Astrocyte (in vitro differentiated cells and primary cell): Measurements from ENCODE around the gene ORC3. TPM values are rescaled to one million over a fixed set of nuclear protein-coding genes. Genes with fewer than 3 reads are reported as not detected.

Source experiments
- DNase-seq: peaks from one replicate; pipeline ENCODE4 v3.0.0-alpha.2; 2010; ENCODE audit warnings: low read depth
- FAIRE-seq: peaks from 2 replicates; lab custom pipeline; 2011; peaks lifted over from hg19 to GRCh38; lab: Jason Lieb, UNC
- H2AFZ ChIP-seq: 2 replicates; pipeline ENCODE4 v1.6.0; 2012; ENCODE audit warnings: low read depth, low read length, inconsistent platforms
- H3K27ac ChIP-seq: 2 replicates; pipeline ENCODE4 v1.5.1; 2011; ENCODE audit warnings: low read depth, low read length, inconsistent platforms
- H3K27me3 ChIP-seq: 2 replicates; pipeline ENCODE4 v1.6.0; 2011; ENCODE audit warnings: low read length, inconsistent platforms; ENCODE audit not compliant: insufficient read depth
- H3K36me3 ChIP-seq: 2 replicates; pipeline ENCODE4 v1.5.1; 2011; ENCODE audit warnings: low read length, inconsistent platforms; ENCODE audit not compliant: insufficient read depth
- H3K4me1 ChIP-seq: 2 replicates; pipeline ENCODE4 v1.5.1; 2011; ENCODE audit warnings: low read length, inconsistent platforms; ENCODE audit not compliant: insufficient read depth
- H3K4me2 ChIP-seq: 2 replicates; pipeline ENCODE4 v1.6.0; 2012; ENCODE audit warnings: low read length, inconsistent platforms
- H3K4me3 ChIP-seq: 2 replicates; pipeline ENCODE4 v1.5.1; 2011; ENCODE audit warnings: low read depth, mild to moderate bottlenecking, low read length, inconsistent platforms; ENCODE audit not compliant: insufficient read depth
- H3K79me2 ChIP-seq: 2 replicates; pipeline ENCODE4 v1.6.0; 2012; ENCODE audit warnings: mild to moderate bottlenecking, low read length, inconsistent platforms; ENCODE audit not compliant: insufficient read depth
- H3K9ac ChIP-seq: 2 replicates; pipeline ENCODE4 v1.6.0; 2012; ENCODE audit warnings: mild to moderate bottlenecking, low read length, inconsistent platforms
- H3K9me3 ChIP-seq: 2 replicates; pipeline ENCODE4 v1.5.1; 2012; ENCODE audit warnings: low read depth, mild to moderate bottlenecking, low read length, inconsistent platforms; ENCODE audit not compliant: insufficient read depth
- H4K20me1 ChIP-seq: 2 replicates; pipeline ENCODE4 v1.6.0; 2012; ENCODE audit warnings: low read length, inconsistent platforms; ENCODE audit not compliant: insufficient read depth
- H3K27ac Mint-ChIP-seq: one replicate; pipeline ENCODE4 v1.8.0; 2021; ENCODE audit warnings: mild to moderate bottlenecking, mixed read lengths; ENCODE audit not compliant: unreplicated experiment
- H3K27me3 Mint-ChIP-seq: one replicate; pipeline ENCODE4 v1.8.0; 2021; ENCODE audit warnings: low read depth, mixed read lengths; ENCODE audit not compliant: unreplicated experiment
- H3K36me3 Mint-ChIP-seq: one replicate; pipeline ENCODE4 v1.8.0; 2021; ENCODE audit warnings: low read depth, mixed read lengths; ENCODE audit not compliant: unreplicated experiment
- H3K4me1 Mint-ChIP-seq: one replicate; pipeline ENCODE4 v1.8.0; 2021; ENCODE audit warnings: low read depth, mixed read lengths; ENCODE audit not compliant: unreplicated experiment
- H3K4me3 Mint-ChIP-seq: one replicate; pipeline ENCODE4 v1.8.0; 2021; ENCODE audit warnings: mild to moderate bottlenecking, moderate library complexity, mixed read lengths; ENCODE audit not compliant: unreplicated experiment
- H3K9me3 Mint-ChIP-seq: one replicate; pipeline ENCODE4 v1.8.0; 2021; ENCODE audit warnings: mild to moderate bottlenecking, mixed read lengths; ENCODE audit not compliant: unreplicated experiment
- EZH2 ChIP-seq: IDR thresholded peaks from 2 replicates; pipeline ENCODE4 v1.6.1; 2012; ENCODE audit warnings: mild to moderate bottlenecking, low read length, inconsistent platforms; ENCODE audit not compliant: insufficient read depth
- total RNA-seq: library from RNA; stranded (reverse); gene quantifications from 2 replicates; pipeline ENCODE4 v1.2.1, GENCODE V29; 2021
- TF ChIP-seq, protein P1 (sequence below): IDR thresholded peaks from 2 replicates; pipeline ENCODE4 v1.5.1; 2011; ENCODE audit warnings: low read depth, mild to moderate bottlenecking, inconsistent platforms, low read length, moderate library complexity; ENCODE audit not compliant: insufficient read depth

Gene ORC3
- total RNA-seq, 1 donor from 2014 or later = 23.1 TPM

DNA sequence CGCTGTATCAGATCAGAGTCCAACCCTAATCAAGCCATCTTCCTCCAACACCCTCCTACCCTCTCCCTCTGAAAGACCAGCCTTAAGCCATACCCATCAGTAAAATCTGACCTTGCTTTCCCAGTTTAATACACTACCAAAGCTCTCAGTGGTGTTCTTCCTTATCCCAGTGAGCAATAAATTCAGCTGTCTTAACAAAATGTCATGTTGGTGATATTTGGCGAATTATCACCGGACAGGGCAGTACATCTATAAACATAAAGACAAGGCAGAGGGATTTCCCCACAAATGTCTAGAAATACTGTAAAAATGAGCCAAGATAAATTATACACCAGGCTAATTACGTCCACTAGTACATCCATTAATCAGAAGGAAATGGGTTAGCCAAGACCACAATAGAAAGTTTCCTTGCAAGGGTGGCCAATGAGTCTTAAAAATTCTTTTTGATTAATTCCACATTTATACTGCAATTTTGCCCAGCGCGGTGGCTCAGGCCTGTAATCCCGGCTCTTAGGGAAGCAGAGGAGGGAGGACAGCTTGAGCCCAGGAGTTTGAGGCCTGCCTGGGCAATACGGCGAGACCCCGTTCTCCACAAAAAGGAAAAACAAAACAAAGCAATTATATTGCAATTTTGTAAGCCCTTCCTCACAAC, 1.1 kb upstream of the ORC3 start:
- Histone ChIP-seq H3K27me3 (no peaks in the 10 kb centered on the region), H3K9me3 (no peaks in the 10 kb centered on the region), H4K20me1 (peaks cover 43% of the 10 kb centered on the region), H3K27ac (peak overlapping the region; percentile 91), H3K4me1 (peaks cover 7% of the 10 kb centered on the region), H3K36me3 (peaks cover 5% of the 10 kb centered on the region), H3K4me3 (peak overlapping the region; percentile 87), H3K79me2 (peaks cover 87% of the 10 kb centered on the region), H3K9ac (peak overlapping the region; percentile 99), H3K4me2 (peak overlapping the region; percentile 89), H2AFZ (peak overlapping the region; percentile 99)
- no peaks in the 10 kb centered on the region for H3K27me3 Mint-ChIP-seq
- no peak for TF ChIP-seq EZH2
- no peak for FAIRE-seq
- peak overlapping the region; percentile 97 for H3K27ac Mint-ChIP-seq
- peak overlapping the region; percentile 91 for H3K4me3 Mint-ChIP-seq
- peak; percentile 57 for DNase-seq
- peaks cover 15% of the 10 kb centered on the region for H3K4me1 Mint-ChIP-seq
- H3K9me3 Mint-ChIP-seq = no peaks in the 10 kb centered on the region
- H3K36me3 Mint-ChIP-seq = peaks cover 6% of the 10 kb centered on the region

DNA sequence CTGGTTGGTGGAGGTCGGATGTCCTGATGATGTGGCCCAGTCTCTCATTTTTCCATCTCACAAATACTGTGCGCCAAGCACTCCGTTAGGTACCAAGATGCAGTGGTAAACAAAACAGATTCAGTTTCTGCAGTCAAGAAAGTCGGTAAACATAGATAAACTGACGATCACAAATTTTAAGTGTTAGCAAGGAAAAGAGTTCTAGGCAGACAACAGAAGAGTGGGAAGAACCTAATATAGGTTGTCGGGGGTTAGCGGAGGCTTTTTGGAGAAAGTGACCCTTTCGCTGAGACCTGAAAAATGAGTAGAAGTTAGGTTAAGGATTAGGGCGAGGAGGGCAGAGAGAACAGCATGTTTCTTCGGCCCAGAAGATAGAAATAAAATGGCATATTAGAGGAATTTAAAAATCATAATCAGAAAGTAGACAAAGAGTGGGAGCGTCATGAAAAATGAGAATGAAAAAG, 514 bp downstream of the ORC3 start:
- Histone ChIP-seq H4K20me1 (peaks cover 29% of the 10 kb centered on the region), H3K27ac (peak overlapping the region; percentile 83), H3K27me3 (no peaks in the 10 kb centered on the region), H3K36me3 (peaks cover 8% of the 10 kb centered on the region), H3K4me2 (peak overlapping the region; percentile 89), H2AFZ (peak overlapping the region; percentile 99), H3K9me3 (no peaks in the 10 kb centered on the region), H3K79me2 (peaks cover 72% of the 10 kb centered on the region), H3K4me1 (peaks cover 7% of the 10 kb centered on the region), H3K4me3 (peak overlapping the region; percentile 87), H3K9ac (peak overlapping the region; percentile 99)
- Mint-ChIP-seq H3K4me1 (peaks cover 15% of the 10 kb centered on the region), H3K27me3 (no peaks in the 10 kb centered on the region), H3K4me3 (peak overlapping the region; percentile 91), H3K36me3 (peaks cover 2% of the 10 kb centered on the region), H3K9me3 (no peaks in the 10 kb centered on the region), H3K27ac (peak overlapping the region; percentile 54)
- FAIRE-seq (no peak), DNase-seq (no peak)
- no peak for TF ChIP-seq EZH2
- TF ChIP-seq, protein P1, sequence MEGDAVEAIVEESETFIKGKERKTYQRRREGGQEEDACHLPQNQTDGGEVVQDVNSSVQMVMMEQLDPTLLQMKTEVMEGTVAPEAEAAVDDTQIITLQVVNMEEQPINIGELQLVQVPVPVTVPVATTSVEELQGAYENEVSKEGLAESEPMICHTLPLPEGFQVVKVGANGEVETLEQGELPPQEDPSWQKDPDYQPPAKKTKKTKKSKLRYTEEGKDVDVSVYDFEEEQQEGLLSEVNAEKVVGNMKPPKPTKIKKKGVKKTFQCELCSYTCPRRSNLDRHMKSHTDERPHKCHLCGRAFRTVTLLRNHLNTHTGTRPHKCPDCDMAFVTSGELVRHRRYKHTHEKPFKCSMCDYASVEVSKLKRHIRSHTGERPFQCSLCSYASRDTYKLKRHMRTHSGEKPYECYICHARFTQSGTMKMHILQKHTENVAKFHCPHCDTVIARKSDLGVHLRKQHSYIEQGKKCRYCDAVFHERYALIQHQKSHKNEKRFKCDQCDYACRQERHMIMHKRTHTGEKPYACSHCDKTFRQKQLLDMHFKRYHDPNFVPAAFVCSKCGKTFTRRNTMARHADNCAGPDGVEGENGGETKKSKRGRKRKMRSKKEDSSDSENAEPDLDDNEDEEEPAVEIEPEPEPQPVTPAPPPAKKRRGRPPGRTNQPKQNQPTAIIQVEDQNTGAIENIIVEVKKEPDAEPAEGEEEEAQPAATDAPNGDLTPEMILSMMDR = no peak

DNA sequence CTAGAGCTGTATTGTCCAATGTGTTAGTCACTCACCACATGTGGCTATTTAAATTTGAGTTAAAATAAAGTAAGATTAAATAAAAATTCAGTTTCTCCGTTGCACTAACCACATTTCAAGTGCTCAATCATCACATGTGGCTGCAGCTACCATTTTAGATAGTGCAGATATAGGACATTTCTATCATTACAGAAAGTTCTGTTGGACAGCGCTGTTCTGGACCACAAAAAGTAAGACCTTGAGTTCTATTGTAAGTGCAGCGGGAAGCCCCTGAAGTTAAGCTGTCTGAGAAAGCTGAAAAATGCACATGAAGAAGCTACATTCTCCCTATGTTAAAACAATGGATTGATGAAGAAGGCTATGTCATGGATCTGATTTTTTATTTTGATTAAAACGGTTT, 1.1 kb downstream of the ORC3 start:
- H3K4me1 Mint-ChIP-seq = peaks cover 12% of the 10 kb centered on the region
- Histone ChIP-seq H3K9me3 (no peaks in the 10 kb centered on the region), H3K27me3 (no peaks in the 10 kb centered on the region), H2AFZ (no peak overlapping the region), H3K4me1 (peaks cover 7% of the 10 kb centered on the region), H3K4me2 (peak overlapping the region; percentile 89), H3K27ac (no peak overlapping the region), H3K36me3 (peaks cover 8% of the 10 kb centered on the region), H3K79me2 (peaks cover 67% of the 10 kb centered on the region), H4K20me1 (peaks cover 25% of the 10 kb centered on the region), H3K9ac (peak overlapping the region; percentile 99), H3K4me3 (peak overlapping the region; percentile 87)
- H3K36me3 Mint-ChIP-seq = peaks cover 2% of the 10 kb centered on the region
- peak; percentile 9 for DNase-seq
- no peak for FAIRE-seq
- no peaks in the 10 kb centered on the region for H3K9me3 Mint-ChIP-seq
- no peaks in the 10 kb centered on the region for H3K27me3 Mint-ChIP-seq
- TF ChIP-seq EZH2 = no peak
- TF ChIP-seq, protein P1 = no peak
- H3K27ac Mint-ChIP-seq = no peak overlapping the region
- H3K4me3 Mint-ChIP-seq = peak overlapping the region; percentile 91
